ENCODE measurements around the gene RFC5.
"Not testable (repeated sequence)": the region's sequence is repeated elsewhere in the genome, so short reads cannot be mapped to it uniquely, and the experiment has no call there.

The RFC5 gene

GRCh38 chr12:118016424-118017264 lies at the start of gene RFC5:
Gene RFC5, plus strand, starts transcription at chr12:118016703. Its CDS starts 125 bp downstream, at chr12:118016828.
- peak; percentile 94 to 96 for DNase-seq (ENCODE audit: low read depth in 2 of 2)

GRCh38 chr12:117967043-117967442 lies 49.5 kb upstream of the RFC5 start:
- no peak for DNase-seq (ENCODE audit: low read depth in 2 of 2)

- DNase-seq (ENCODE audit: low read depth in 2 of 2): no peak
Measured at GRCh38 chr12:117967512-117967911, 49.0 kb upstream of the RFC5 start.

- no peak for DNase-seq (ENCODE audit: low read depth in 2 of 2)
Measured at GRCh38 chr12:117968151-117968789, 48.2 kb upstream of the RFC5 start.

- peak; percentile 24 to 52 for DNase-seq (ENCODE audit: low read depth in 2 of 2)
Measured at GRCh38 chr12:117968826-117969659, 47.5 kb upstream of the RFC5 start, which contains the start of gene KSR2. Gene KSR2, minus strand, starts transcription at chr12:117968990. Its CDS starts 735 bp downstream, at chr12:117968255.

GRCh38 chr12:117970334-117970733 lies 46.2 kb upstream of the RFC5 start:
- no peak for DNase-seq (ENCODE audit: low read depth in 2 of 2)

GRCh38 chr12:117972301-117972700 lies 44.2 kb upstream of the RFC5 start:
- DNase-seq (ENCODE audit: low read depth in 2 of 2): no peak

- no peak for DNase-seq (ENCODE audit: low read depth in 2 of 2)
Measured at GRCh38 chr12:117975006-117975405, 41.5 kb upstream of the RFC5 start.

- no peak for DNase-seq (ENCODE audit: low read depth in 2 of 2)
Measured at GRCh38 chr12:117977373-117977772, 39.1 kb upstream of the RFC5 start.

GRCh38 chr12:117980616-117981015 lies 35.9 kb upstream of the RFC5 start:
- no peak for DNase-seq (ENCODE audit: low read depth in 2 of 2)

GRCh38 chr12:117981267-117981666 lies 35.2 kb upstream of the RFC5 start:
- no peak for DNase-seq (ENCODE audit: low read depth in 2 of 2)

GRCh38 chr12:117985182-117985581 lies 31.3 kb upstream of the RFC5 start:
- DNase-seq (ENCODE audit: low read depth in 2 of 2): no peak

- DNase-seq (ENCODE audit: low read depth in 2 of 2): no peak
Measured at GRCh38 chr12:117986705-117987469, 29.6 kb upstream of the RFC5 start.

- DNase-seq (ENCODE audit: low read depth in 2 of 2): no peak
Measured at GRCh38 chr12:117994551-117995438, 21.7 kb upstream of the RFC5 start.

GRCh38 chr12:117998719-117999118 lies 17.8 kb upstream of the RFC5 start:
- no peak for DNase-seq (ENCODE audit: low read depth in 2 of 2)

- DNase-seq (ENCODE audit: low read depth in 2 of 2): not testable (repeated sequence)
Measured at GRCh38 chr12:117999806-118000205, 16.7 kb upstream of the RFC5 start.

GRCh38 chr12:118010903-118011302 lies 5.6 kb upstream of the RFC5 start:
- DNase-seq (ENCODE audit: low read depth in 2 of 2): no peak

- no peak for DNase-seq (ENCODE audit: low read depth in 2 of 2)
Measured at GRCh38 chr12:118011377-118011776, 5.1 kb upstream of the RFC5 start.

GRCh38 chr12:118011961-118012360 lies 4.5 kb upstream of the RFC5 start:
- DNase-seq (ENCODE audit: low read depth in 2 of 2): no peak

GRCh38 chr12:118013283-118013682 lies 3.2 kb upstream of the RFC5 start:
- DNase-seq (ENCODE audit: low read depth in 2 of 2): no peak
